ENCODE measurements around the gene MAMDC2.

DNA sequence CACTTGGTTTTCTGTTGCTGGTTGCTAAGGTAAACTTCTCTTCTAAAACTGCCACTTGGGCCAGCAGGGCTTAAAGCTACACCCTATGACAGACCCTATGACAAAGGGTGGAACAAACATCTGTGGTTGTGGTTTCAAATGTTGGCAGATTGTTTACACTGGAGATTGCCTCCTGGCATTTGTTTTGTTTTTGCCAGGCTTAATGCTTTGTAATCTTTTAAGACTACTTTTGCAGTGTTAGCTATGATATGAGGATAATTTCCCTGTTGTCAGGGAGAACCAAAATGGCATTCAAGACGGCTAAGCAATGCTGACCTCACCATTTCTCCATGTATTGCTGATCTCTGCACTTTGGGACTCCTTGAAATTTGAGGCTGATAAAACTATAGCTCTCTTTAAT is 50.3 kb downstream of the MAMDC2 start:
- TF ChIP-seq, protein P1, sequence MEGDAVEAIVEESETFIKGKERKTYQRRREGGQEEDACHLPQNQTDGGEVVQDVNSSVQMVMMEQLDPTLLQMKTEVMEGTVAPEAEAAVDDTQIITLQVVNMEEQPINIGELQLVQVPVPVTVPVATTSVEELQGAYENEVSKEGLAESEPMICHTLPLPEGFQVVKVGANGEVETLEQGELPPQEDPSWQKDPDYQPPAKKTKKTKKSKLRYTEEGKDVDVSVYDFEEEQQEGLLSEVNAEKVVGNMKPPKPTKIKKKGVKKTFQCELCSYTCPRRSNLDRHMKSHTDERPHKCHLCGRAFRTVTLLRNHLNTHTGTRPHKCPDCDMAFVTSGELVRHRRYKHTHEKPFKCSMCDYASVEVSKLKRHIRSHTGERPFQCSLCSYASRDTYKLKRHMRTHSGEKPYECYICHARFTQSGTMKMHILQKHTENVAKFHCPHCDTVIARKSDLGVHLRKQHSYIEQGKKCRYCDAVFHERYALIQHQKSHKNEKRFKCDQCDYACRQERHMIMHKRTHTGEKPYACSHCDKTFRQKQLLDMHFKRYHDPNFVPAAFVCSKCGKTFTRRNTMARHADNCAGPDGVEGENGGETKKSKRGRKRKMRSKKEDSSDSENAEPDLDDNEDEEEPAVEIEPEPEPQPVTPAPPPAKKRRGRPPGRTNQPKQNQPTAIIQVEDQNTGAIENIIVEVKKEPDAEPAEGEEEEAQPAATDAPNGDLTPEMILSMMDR (IDR thresholded peaks at IDR 0.05; ENCODE audit: insufficient read depth, low read depth, low read length): no peak
- TF ChIP-seq EZH2 (IDR thresholded peaks at IDR 0.05; ENCODE audit: insufficient read depth, low read length): no peak

Data from astrocyte (in vitro differentiated cells and primary cell).